ENCODE measurements around the gene AMOTL2. TPM values are rescaled to one million over a fixed set of nuclear protein-coding genes. Genes with fewer than 3 reads are reported as not detected.

AMOTL2 gene
- polyA plus RNA-seq, 1 donor (not counting 4 experiments of a cell fraction or from before 2014, with no cell fraction given) = 39.8 TPM

GRCh38 chr3:134376786-134377426 lies 2.7 kb upstream of the AMOTL2 start:
- Histone ChIP-seq H3K9me3 (ENCODE audit: control insufficient read depth, low read depth, low read length) (no peaks in the 10 kb centered on the region), H3K4me1 (ENCODE audit: control insufficient read depth, extremely low read depth, insufficient read depth, low read length) (peaks cover 59% of the 10 kb centered on the region), H3K27ac (ENCODE audit: control insufficient read depth, insufficient read depth, low read length) (no peak overlapping the region), H3K4me2 (ENCODE audit: control insufficient read depth, extremely low read depth, insufficient read depth, low read depth, low read length) (no peak overlapping the region), H3K9ac (ENCODE audit: control insufficient read depth, extremely low read depth, insufficient read depth, low read length) (no peak overlapping the region), H3K4me3 (ENCODE audit: control insufficient read depth in 2 of 3, extremely low read depth in 1 of 3, insufficient read depth in 2 of 3, low read depth in 1 of 3, low read length in 3 of 3) (no peak overlapping the region), H3K79me2 (ENCODE audit: control insufficient read depth, insufficient read depth, low read length) (peaks cover 24% of the 10 kb centered on the region), H3K36me3 (ENCODE audit: control insufficient read depth in 2 of 2, extremely low read depth in 1 of 2, insufficient read depth in 2 of 2, low read length in 2 of 2) (peaks cover 3 to 15% of the 10 kb centered on the region in 2 experiments), H2AFZ (ENCODE audit: control insufficient read depth, low read length) (no peak overlapping the region), H3K9me1 (ENCODE audit: control insufficient read depth, extremely low read depth, insufficient read depth, low read length) (peaks cover 2% of the 10 kb centered on the region), H4K20me1 (ENCODE audit: control insufficient read depth, extremely low read depth, insufficient read depth, low read length) (peaks cover 12% of the 10 kb centered on the region), H3K27me3 (ENCODE audit: control insufficient read depth, extremely low read depth, insufficient read depth, low read length) (no peaks in the 10 kb centered on the region)
- DNase-seq (ENCODE audit: low read depth, low spot score) = no peak
- dilution Hi-C loops (cut with MboI; ENCODE audit: extremely low pct_ligation_motif_present, low sequenced_read_pairs) = no loop called here
- TF ChIP-seq CTCF (optimal IDR thresholded peaks at IDR 0.05 in 1 of 3, IDR thresholded peaks at IDR 0.05 in 1 of 3, conservative IDR thresholded peaks at IDR 0.05 in 1 of 3; ENCODE audit: extremely low read depth in 1 of 3, insufficient read depth in 2 of 3, low read length in 3 of 3) = no peak
- FAIRE-seq = peak; percentile 83

- no peak for DNase-seq (ENCODE audit: low read depth, low spot score)
- no peak overlapping the region for H3K27ac ChIP-seq (ENCODE audit: control insufficient read depth, insufficient read depth, low read length)
- H4K20me1 ChIP-seq (ENCODE audit: control insufficient read depth, extremely low read depth, insufficient read depth, low read length) = peaks cover 17% of the 10 kb centered on the region
- H3K4me3 ChIP-seq (ENCODE audit: control insufficient read depth in 2 of 3, extremely low read depth in 1 of 3, insufficient read depth in 2 of 3, low read depth in 1 of 3, low read length in 3 of 3) = no peak overlapping the region
- no peak for TF ChIP-seq CTCF (optimal IDR thresholded peaks at IDR 0.05 in 1 of 3, IDR thresholded peaks at IDR 0.05 in 1 of 3, conservative IDR thresholded peaks at IDR 0.05 in 1 of 3; ENCODE audit: extremely low read depth in 1 of 3, insufficient read depth in 2 of 3, low read length in 3 of 3)
- TF ChIP-seq EZH2 (IDR thresholded peaks at IDR 0.05; ENCODE audit: low read length) = no peak
- H2AFZ ChIP-seq (ENCODE audit: control insufficient read depth, low read length) = no peak overlapping the region
- H3K4me1 ChIP-seq (ENCODE audit: control insufficient read depth, extremely low read depth, insufficient read depth, low read length) = peaks cover 60% of the 10 kb centered on the region
- FAIRE-seq = no peak
- no peaks in the 10 kb centered on the region for H3K27me3 ChIP-seq (ENCODE audit: control insufficient read depth, extremely low read depth, insufficient read depth, low read length)
- no peak overlapping the region for H3K4me2 ChIP-seq (ENCODE audit: control insufficient read depth, extremely low read depth, insufficient read depth, low read depth, low read length)
- H3K36me3 ChIP-seq (ENCODE audit: control insufficient read depth in 2 of 2, extremely low read depth in 1 of 2, insufficient read depth in 2 of 2, low read length in 2 of 2) = peaks cover 4 to 20% of the 10 kb centered on the region in 2 experiments
- H3K9me3 ChIP-seq (ENCODE audit: control insufficient read depth, low read depth, low read length) = no peaks in the 10 kb centered on the region
- no peak overlapping the region for H3K9ac ChIP-seq (ENCODE audit: control insufficient read depth, extremely low read depth, insufficient read depth, low read length)
- H3K9me1 ChIP-seq (ENCODE audit: control insufficient read depth, extremely low read depth, insufficient read depth, low read length) = peaks cover 2% of the 10 kb centered on the region
- dilution Hi-C loops (cut with MboI; ENCODE audit: extremely low pct_ligation_motif_present, low sequenced_read_pairs) = no loop called here
- peaks cover 30% of the 10 kb centered on the region for H3K79me2 ChIP-seq (ENCODE audit: control insufficient read depth, insufficient read depth, low read length)
Observed at GRCh38 chr3:134376385-134376765, 2.1 kb upstream of the AMOTL2 start.

All from keratinocyte (primary cell).